ENCODE data around the gene DELE1.

DNA sequence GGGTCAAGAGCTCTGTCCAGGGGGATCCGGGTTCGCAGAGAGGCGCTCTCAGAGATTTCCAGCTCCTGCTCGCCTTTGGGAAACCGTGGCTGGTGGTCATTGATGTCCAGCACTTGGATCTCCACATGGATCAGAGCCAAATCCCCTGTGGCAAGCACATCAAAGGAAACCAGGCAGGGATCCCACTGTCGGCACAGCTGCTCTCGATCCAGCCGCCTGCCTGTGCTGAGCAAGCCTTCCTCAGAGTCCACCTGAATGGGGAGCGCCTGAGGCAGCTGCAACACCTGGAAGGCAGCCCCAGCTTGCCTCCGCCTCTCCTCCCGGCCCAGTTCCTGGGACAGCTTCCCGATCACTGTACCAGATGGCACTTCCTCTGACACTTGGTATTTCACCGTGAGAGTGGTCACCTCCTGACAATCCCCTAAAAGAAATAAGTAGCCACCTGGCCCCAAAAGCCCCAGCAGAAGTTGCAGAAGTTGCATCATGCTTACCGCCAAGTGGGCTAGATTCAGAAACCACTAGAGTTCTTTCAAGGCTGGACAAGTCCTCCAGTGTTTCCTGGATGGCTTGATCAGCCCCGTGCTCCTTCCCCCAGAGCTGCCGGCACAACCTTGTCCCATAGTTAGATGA lies 33.8 kb downstream of the DELE1 start:
- no peak for TF ChIP-seq CTCF (conservative IDR thresholded peaks at IDR 0.05; ENCODE audit: low read depth, low read length)
- no peak for TF ChIP-seq EZH2 (IDR thresholded peaks at IDR 0.05; ENCODE audit: borderline replicate concordance, low read depth, low read length, poor library complexity, severe bottlenecking)
